ENCODE results near the gene SLC25A22.

- TF ChIP-seq CTCF (IDR thresholded peaks at IDR 0.05), result no peak
- no peak for TF ChIP-seq POLR2A (IDR thresholded peaks at IDR 0.05)
Measured at GRCh38 chr11:773425-773824, 24.7 kb downstream of the SLC25A22 start.

Data from body of pancreas (tissue), 4 donors.